GM18520 (cell line): ENCODE measurements around the gene ARFRP1.
A peak's percentile ranks its signal among the peaks of the same experiment; 100 is the strongest.
"Not testable (repeated sequence)": the region's sequence is repeated elsewhere in the genome, so short reads cannot be mapped to it uniquely, and the experiment has no call there.

ENCODE experiments used
- ATAC-seq: cut with Tn5 transposase; IDR thresholded peaks from one replicate; pipeline ENCODE4 v1.9.1; 2021; ENCODE audit not compliant: unreplicated experiment

Gene ARFRP1

GRCh38 chr20:63657937-63658748 is 49.6 kb downstream of the ARFRP1 start, which contains the start of gene RTEL1:
TSS of gene RTEL1 (plus strand) at chr20:63658312. CDS start at chr20:63659403, 1,091 bp downstream.
- ATAC-seq: peak; percentile 86

- no peak for ATAC-seq
Measured at GRCh38 chr20:63657260-63657936, 50.4 kb downstream of the ARFRP1 start.

- ATAC-seq: no peak
Measured at GRCh38 chr20:63656451-63656850, 51.3 kb downstream of the ARFRP1 start.

- ATAC-seq: no peak
Measured at GRCh38 chr20:63655249-63655648, 52.5 kb downstream of the ARFRP1 start.

GRCh38 chr20:63653974-63654668 is 53.7 kb downstream of the ARFRP1 start:
- ATAC-seq: no peak

- ATAC-seq: no peak
Measured at GRCh38 chr20:63653041-63653973, 54.5 kb downstream of the ARFRP1 start, which contains the start of gene STMN3. TSS of gene STMN3 (minus strand) at chr20:63653424. CDS start at chr20:63653345, 79 bp downstream.

- no peak for ATAC-seq
Measured at GRCh38 chr20:63652192-63652980, 55.4 kb downstream of the ARFRP1 start.

GRCh38 chr20:63651942-63652191 is 55.9 kb downstream of the ARFRP1 start:
- ATAC-seq: no peak

GRCh38 chr20:63650486-63650885 is 57.3 kb downstream of the ARFRP1 start:
- not testable (repeated sequence) for ATAC-seq

- no peak for ATAC-seq
Measured at GRCh38 chr20:63648895-63649589, 58.7 kb downstream of the ARFRP1 start.
